Central memory CD4-positive, alpha-beta T cell (primary cell): Measurements from ENCODE around the gene PIEZO2.

Experiments used
- DNase-seq: peaks from one replicate; pipeline ENCODE4 v3.0.0; 2022

PIEZO2 gene

GRCh38 chr18:11112286-11112685 lies 37.1 kb downstream of the PIEZO2 start:
- no peak for DNase-seq

GRCh38 chr18:11110509-11110908 lies 38.9 kb downstream of the PIEZO2 start:
- DNase-seq, result no peak

GRCh38 chr18:11108947-11109346 lies 40.4 kb downstream of the PIEZO2 start:
- no peak for DNase-seq

- DNase-seq, result no peak
Measured at GRCh38 chr18:11106894-11107293, 42.5 kb downstream of the PIEZO2 start.

GRCh38 chr18:11105463-11105862 lies 43.9 kb downstream of the PIEZO2 start:
- DNase-seq, result no peak

- no peak for DNase-seq
Measured at GRCh38 chr18:11104307-11104706, 45.1 kb downstream of the PIEZO2 start.

- no peak for DNase-seq
Measured at GRCh38 chr18:11096839-11097750, 52.3 kb downstream of the PIEZO2 start.

GRCh38 chr18:11096411-11096810 lies 53.0 kb downstream of the PIEZO2 start:
- DNase-seq, result no peak

GRCh38 chr18:11095674-11096293 lies 53.6 kb downstream of the PIEZO2 start:
- DNase-seq, result no peak

- DNase-seq, result no peak
Measured at GRCh38 chr18:11095211-11095610, 54.2 kb downstream of the PIEZO2 start.

GRCh38 chr18:11091746-11092145 lies 57.6 kb downstream of the PIEZO2 start:
- DNase-seq, result no peak

GRCh38 chr18:11089931-11090715 lies 59.2 kb downstream of the PIEZO2 start:
- no peak for DNase-seq

- DNase-seq, result no peak
Measured at GRCh38 chr18:11081009-11081532, 68.3 kb downstream of the PIEZO2 start.

- no peak for DNase-seq
Measured at GRCh38 chr18:11078491-11078890, 70.9 kb downstream of the PIEZO2 start.

GRCh38 chr18:11077548-11078187 lies 71.7 kb downstream of the PIEZO2 start:
- no peak for DNase-seq

GRCh38 chr18:11074889-11075288 lies 74.5 kb downstream of the PIEZO2 start:
- DNase-seq, result no peak

GRCh38 chr18:11073971-11074370 lies 75.4 kb downstream of the PIEZO2 start:
- DNase-seq, result no peak

GRCh38 chr18:11072632-11073031 lies 76.7 kb downstream of the PIEZO2 start:
- no peak for DNase-seq

GRCh38 chr18:11071300-11071699 lies 78.1 kb downstream of the PIEZO2 start:
- DNase-seq, result no peak

GRCh38 chr18:11070593-11070992 lies 78.8 kb downstream of the PIEZO2 start:
- no peak for DNase-seq

- DNase-seq, result no peak
Measured at GRCh38 chr18:11066038-11066437, 83.3 kb downstream of the PIEZO2 start.

- DNase-seq, result no peak
Measured at GRCh38 chr18:11064727-11065460, 84.5 kb downstream of the PIEZO2 start.
